ENCODE measurements around the gene TTC33. TPM values are rescaled to one million over a fixed set of nuclear protein-coding genes. Genes with fewer than 3 reads are reported as not detected.

The TTC33 gene
- polyA plus RNA-seq, 1 donor from 2014 or later, result 14.5 TPM

- no peak overlapping the region for H3K4me3 Mint-ChIP-seq
- peaks cover 1% of the 10 kb centered on the region for H3K36me3 Mint-ChIP-seq
- H3K9me3 Mint-ChIP-seq, result peaks cover 0 to 6% (median 3%) of the 10 kb centered on the region in 3 donors
- peaks cover 2% of the 10 kb centered on the region for H3K27me3 Mint-ChIP-seq
- no peak overlapping the region for H3K27ac Mint-ChIP-seq
- H3K4me1 Mint-ChIP-seq, result peaks cover 7 to 17% (median 7%) of the 10 kb centered on the region in 3 donors
Observed at GRCh38 chr5:40560474-40561110, 195.2 kb downstream of the TTC33 start.

GRCh38 chr5:40559306-40559705 lies 196.5 kb downstream of the TTC33 start:
- H3K4me1 Mint-ChIP-seq, result peaks cover 7 to 17% (median 7%) of the 10 kb centered on the region in 3 donors
- peaks cover 2% of the 10 kb centered on the region for H3K27me3 Mint-ChIP-seq
- H3K9me3 Mint-ChIP-seq, result peaks cover 0 to 6% (median 3%) of the 10 kb centered on the region in 3 donors
- no peak overlapping the region for H3K27ac Mint-ChIP-seq
- peaks cover 1% of the 10 kb centered on the region for H3K36me3 Mint-ChIP-seq
- H3K4me3 Mint-ChIP-seq, result no peak overlapping the region

GRCh38 chr5:40557501-40557900 lies 198.3 kb downstream of the TTC33 start:
- peaks cover 0 to 3% (median 3%) of the 10 kb centered on the region in 3 donors for H3K4me1 Mint-ChIP-seq
- peaks cover 2% of the 10 kb centered on the region for H3K27me3 Mint-ChIP-seq
- no peaks in the 10 kb centered on the region for H3K36me3 Mint-ChIP-seq
- H3K4me3 Mint-ChIP-seq, result no peak overlapping the region
- H3K27ac Mint-ChIP-seq, result no peak overlapping the region
- peaks cover 0 to 6% (median 3%) of the 10 kb centered on the region in 3 donors for H3K9me3 Mint-ChIP-seq

- H3K4me3 Mint-ChIP-seq, result no peak overlapping the region
- H3K36me3 Mint-ChIP-seq, result no peaks in the 10 kb centered on the region
- H3K4me1 Mint-ChIP-seq, result peaks cover 0 to 3% (median 3%) of the 10 kb centered on the region in 3 donors
- H3K27me3 Mint-ChIP-seq, result no peaks in the 10 kb centered on the region
- H3K27ac Mint-ChIP-seq, result no peak overlapping the region
- H3K9me3 Mint-ChIP-seq, result peaks cover 0 to 6% (median 3%) of the 10 kb centered on the region in 3 donors
Observed at GRCh38 chr5:40556811-40557210, 198.9 kb downstream of the TTC33 start.

- Mint-ChIP-seq H3K9me3 (peaks cover 0 to 4% (median 0%) of the 10 kb centered on the region in 3 donors), H3K27me3 (no peaks in the 10 kb centered on the region), H3K36me3 (no peaks in the 10 kb centered on the region), H3K4me3 (no peak overlapping the region), H3K27ac (peak overlapping the region in 1 of 3 donors; percentile 17), H3K4me1 (peaks cover 0 to 3% (median 3%) of the 10 kb centered on the region in 3 donors)
Observed at GRCh38 chr5:40555886-40556285, 199.9 kb downstream of the TTC33 start.

- H3K9me3 Mint-ChIP-seq, result no peaks in the 10 kb centered on the region
- H3K27me3 Mint-ChIP-seq, result no peaks in the 10 kb centered on the region
- H3K27ac Mint-ChIP-seq, result no peak overlapping the region
- no peak overlapping the region for H3K4me3 Mint-ChIP-seq
- H3K4me1 Mint-ChIP-seq, result peaks cover 0 to 3% (median 3%) of the 10 kb centered on the region in 3 donors
- H3K36me3 Mint-ChIP-seq, result no peaks in the 10 kb centered on the region
Observed at GRCh38 chr5:40554813-40555212, 200.9 kb downstream of the TTC33 start.

- Mint-ChIP-seq H3K27ac (no peak overlapping the region), H3K9me3 (no peaks in the 10 kb centered on the region), H3K4me1 (peaks cover 0 to 3% (median 3%) of the 10 kb centered on the region in 3 donors), H3K4me3 (no peak overlapping the region), H3K36me3 (no peaks in the 10 kb centered on the region), H3K27me3 (no peaks in the 10 kb centered on the region)
Observed at GRCh38 chr5:40554054-40554453, 201.7 kb downstream of the TTC33 start.

- H3K4me3 Mint-ChIP-seq, result no peak overlapping the region
Observed at GRCh38 chr5:40552981-40553380, 202.8 kb downstream of the TTC33 start.

GRCh38 chr5:40551496-40552491 lies 204.0 kb downstream of the TTC33 start:
- Mint-ChIP-seq H3K36me3 (no peaks in the 10 kb centered on the region), H3K27me3 (no peaks in the 10 kb centered on the region), H3K9me3 (no peaks in the 10 kb centered on the region), H3K4me3 (no peak overlapping the region), H3K4me1 (peaks cover 0 to 3% (median 0%) of the 10 kb centered on the region in 3 donors), H3K27ac (no peak overlapping the region)

More at GRCh38 chr5:40552981-40553380, 202.8 kb downstream of the TTC33 start:
- Mint-ChIP-seq H3K9me3 (no peaks in the 10 kb centered on the region), H3K4me1 (peaks cover 0 to 3% (median 0%) of the 10 kb centered on the region in 3 donors), H3K27ac (no peak overlapping the region), H3K36me3 (no peaks in the 10 kb centered on the region), H3K27me3 (no peaks in the 10 kb centered on the region)

GRCh38 chr5:40550481-40550880 lies 205.3 kb downstream of the TTC33 start:
- H3K27ac Mint-ChIP-seq, result no peak overlapping the region
- no peaks in the 10 kb centered on the region for H3K36me3 Mint-ChIP-seq
- H3K4me1 Mint-ChIP-seq, result no peaks in the 10 kb centered on the region
- H3K4me3 Mint-ChIP-seq, result no peak overlapping the region
- H3K9me3 Mint-ChIP-seq, result no peaks in the 10 kb centered on the region
- no peaks in the 10 kb centered on the region for H3K27me3 Mint-ChIP-seq

GRCh38 chr5:40549616-40550015 lies 206.1 kb downstream of the TTC33 start:
- no peaks in the 10 kb centered on the region for H3K9me3 Mint-ChIP-seq

GRCh38 chr5:40547994-40548575 lies 207.7 kb downstream of the TTC33 start:
- no peaks in the 10 kb centered on the region for H3K4me1 Mint-ChIP-seq
- H3K36me3 Mint-ChIP-seq, result no peaks in the 10 kb centered on the region
- no peak overlapping the region for H3K27ac Mint-ChIP-seq
- H3K27me3 Mint-ChIP-seq, result no peaks in the 10 kb centered on the region
- no peak overlapping the region for H3K4me3 Mint-ChIP-seq
- no peaks in the 10 kb centered on the region for H3K9me3 Mint-ChIP-seq

More at GRCh38 chr5:40549616-40550015, 206.1 kb downstream of the TTC33 start:
- Mint-ChIP-seq H3K27ac (no peak overlapping the region), H3K36me3 (no peaks in the 10 kb centered on the region), H3K4me3 (no peak overlapping the region), H3K27me3 (no peaks in the 10 kb centered on the region), H3K4me1 (no peaks in the 10 kb centered on the region)

- no peaks in the 10 kb centered on the region for H3K9me3 Mint-ChIP-seq
- H3K27ac Mint-ChIP-seq, result no peak overlapping the region
- H3K27me3 Mint-ChIP-seq, result no peaks in the 10 kb centered on the region
- H3K4me1 Mint-ChIP-seq, result no peaks in the 10 kb centered on the region
- H3K4me3 Mint-ChIP-seq, result no peak overlapping the region
- H3K36me3 Mint-ChIP-seq, result no peaks in the 10 kb centered on the region
Observed at GRCh38 chr5:40547557-40547956, 208.2 kb downstream of the TTC33 start.

GRCh38 chr5:40540301-40540700 lies 215.5 kb downstream of the TTC33 start:
- Mint-ChIP-seq H3K4me3 (no peak overlapping the region), H3K9me3 (peaks cover 0 to 8% (median 5%) of the 10 kb centered on the region in 3 donors), H3K36me3 (no peaks in the 10 kb centered on the region), H3K27me3 (no peaks in the 10 kb centered on the region), H3K27ac (no peak overlapping the region), H3K4me1 (no peaks in the 10 kb centered on the region)

GRCh38 chr5:40524677-40525076 lies 231.1 kb downstream of the TTC33 start:
- Mint-ChIP-seq H3K9me3 (no peaks in the 10 kb centered on the region), H3K36me3 (no peaks in the 10 kb centered on the region), H3K4me1 (peaks cover 0 to 5% (median 0%) of the 10 kb centered on the region in 3 donors), H3K27ac (no peak overlapping the region), H3K27me3 (no peaks in the 10 kb centered on the region), H3K4me3 (no peak overlapping the region)
